Measurements from ENCODE around the gene POLR2M. TPM values are rescaled to one million over a fixed set of nuclear protein-coding genes. Genes with fewer than 3 reads are reported as not detected.

The POLR2M gene
- total RNA-seq, 1 donor: 416 TPM

GRCh38 chr15:57730876-57731275 is 24.4 kb downstream of the POLR2M start:
- H3K9me3 ChIP-seq (ENCODE audit: low read depth, low read length): no peaks in the 10 kb centered on the region
- H3K4me2 ChIP-seq (ENCODE audit: insufficient read depth, low read length): no peak overlapping the region
- no peak for DNase-seq (ENCODE audit: insufficient read length, low spot score, missing footprints)
- no peak for TF ChIP-seq CTCF (IDR thresholded peaks at IDR 0.05; ENCODE audit: extremely low read depth, low read depth, low read length)
- no peaks in the 10 kb centered on the region for H4K20me1 ChIP-seq (ENCODE audit: insufficient read depth, low read length)
- H3K36me3 ChIP-seq (ENCODE audit: insufficient read depth, low read length): no peaks in the 10 kb centered on the region
- H3K4me3 ChIP-seq (ENCODE audit: insufficient read depth, low read length): no peak overlapping the region
- peaks cover 10% of the 10 kb centered on the region for H3K4me1 ChIP-seq (ENCODE audit: insufficient read depth, low read length)
- H2AFZ ChIP-seq (ENCODE audit: low read length): no peak overlapping the region
- H3K27me3 ChIP-seq (ENCODE audit: insufficient read depth, low read length): no peaks in the 10 kb centered on the region
- H3K27ac ChIP-seq (ENCODE audit: low read depth, low read length): no peak overlapping the region
- H3K79me2 ChIP-seq (ENCODE audit: insufficient read depth, low read length): no peaks in the 10 kb centered on the region

- no peak overlapping the region for H2AFZ ChIP-seq (ENCODE audit: low read length)
- no peaks in the 10 kb centered on the region for H3K79me2 ChIP-seq (ENCODE audit: insufficient read depth, low read length)
- no peak overlapping the region for H3K4me3 ChIP-seq (ENCODE audit: insufficient read depth, low read length)
- no peak overlapping the region for H3K4me2 ChIP-seq (ENCODE audit: insufficient read depth, low read length)
- no peak for DNase-seq (ENCODE audit: insufficient read length, low spot score, missing footprints)
- peaks cover 10% of the 10 kb centered on the region for H3K4me1 ChIP-seq (ENCODE audit: insufficient read depth, low read length)
- no peaks in the 10 kb centered on the region for H3K9me3 ChIP-seq (ENCODE audit: low read depth, low read length)
- no peak overlapping the region for H3K27ac ChIP-seq (ENCODE audit: low read depth, low read length)
- no peaks in the 10 kb centered on the region for H4K20me1 ChIP-seq (ENCODE audit: insufficient read depth, low read length)
- TF ChIP-seq CTCF (IDR thresholded peaks at IDR 0.05; ENCODE audit: extremely low read depth, low read depth, low read length): no peak
- H3K36me3 ChIP-seq (ENCODE audit: insufficient read depth, low read length): no peaks in the 10 kb centered on the region
- no peaks in the 10 kb centered on the region for H3K27me3 ChIP-seq (ENCODE audit: insufficient read depth, low read length)
These were observed 25.1 kb downstream of the POLR2M start for GRCh38 chr15:57731530-57732103.

GRCh38 chr15:57732526-57733331 is 26.2 kb downstream of the POLR2M start:
- Histone ChIP-seq H2AFZ (ENCODE audit: low read length) (no peak overlapping the region), H3K9me3 (ENCODE audit: low read depth, low read length) (no peaks in the 10 kb centered on the region), H3K4me1 (ENCODE audit: insufficient read depth, low read length) (peaks cover 4% of the 10 kb centered on the region), H3K79me2 (ENCODE audit: insufficient read depth, low read length) (no peaks in the 10 kb centered on the region), H3K4me3 (ENCODE audit: insufficient read depth, low read length) (no peak overlapping the region), H4K20me1 (ENCODE audit: insufficient read depth, low read length) (no peaks in the 10 kb centered on the region), H3K27ac (ENCODE audit: low read depth, low read length) (no peak overlapping the region), H3K4me2 (ENCODE audit: insufficient read depth, low read length) (peak overlapping the region; percentile 12), H3K27me3 (ENCODE audit: insufficient read depth, low read length) (no peaks in the 10 kb centered on the region), H3K36me3 (ENCODE audit: insufficient read depth, low read length) (no peaks in the 10 kb centered on the region)
- TF ChIP-seq CTCF (IDR thresholded peaks at IDR 0.05; ENCODE audit: extremely low read depth, low read depth, low read length): peak; percentile 97
- peak; percentile 71 for DNase-seq (ENCODE audit: insufficient read length, low spot score, missing footprints)

- no peaks in the 10 kb centered on the region for H3K9me3 ChIP-seq (ENCODE audit: low read depth, low read length)
- H2AFZ ChIP-seq (ENCODE audit: low read length): no peak overlapping the region
- H3K79me2 ChIP-seq (ENCODE audit: insufficient read depth, low read length): no peaks in the 10 kb centered on the region
- H4K20me1 ChIP-seq (ENCODE audit: insufficient read depth, low read length): no peaks in the 10 kb centered on the region
- H3K27me3 ChIP-seq (ENCODE audit: insufficient read depth, low read length): no peaks in the 10 kb centered on the region
- no peak overlapping the region for H3K27ac ChIP-seq (ENCODE audit: low read depth, low read length)
- TF ChIP-seq CTCF (IDR thresholded peaks at IDR 0.05; ENCODE audit: extremely low read depth, low read depth, low read length): no peak
- no peak for DNase-seq (ENCODE audit: insufficient read length, low spot score, missing footprints)
- H3K4me2 ChIP-seq (ENCODE audit: insufficient read depth, low read length): no peak overlapping the region
- H3K4me1 ChIP-seq (ENCODE audit: insufficient read depth, low read length): peaks cover 4% of the 10 kb centered on the region
- no peak overlapping the region for H3K4me3 ChIP-seq (ENCODE audit: insufficient read depth, low read length)
- H3K36me3 ChIP-seq (ENCODE audit: insufficient read depth, low read length): no peaks in the 10 kb centered on the region
These were observed 28.3 kb downstream of the POLR2M start for GRCh38 chr15:57734860-57735259.
